IPS-18c (cell line): ENCODE results near the gene BCAS1.

Experiments used
- H3K4me3 ChIP-seq: 2 replicates; pipeline ENCODE4 v1.7.0; 2013; ENCODE audit warnings: low read depth, mild to moderate bottlenecking, low read length, moderate library complexity; ENCODE audit not compliant: insufficient read depth
- H3K9me3 ChIP-seq: one replicate; pipeline ENCODE4 v1.6.1; 2013; ENCODE audit warnings: mild to moderate bottlenecking, low read length, moderate library complexity; ENCODE audit not compliant: control insufficient read depth, insufficient read depth

The BCAS1 gene

GRCh38 chr20:53967527-53967926 lies 102.9 kb downstream of the BCAS1 start:
- Histone ChIP-seq H3K9me3 (no peaks in the 10 kb centered on the region), H3K4me3 (no peak overlapping the region)

GRCh38 chr20:53966774-53967398 lies 103.5 kb downstream of the BCAS1 start:
- Histone ChIP-seq H3K4me3 (no peak overlapping the region), H3K9me3 (no peaks in the 10 kb centered on the region)

- Histone ChIP-seq H3K9me3 (no peaks in the 10 kb centered on the region), H3K4me3 (no peak overlapping the region)
Measured at GRCh38 chr20:53964501-53965253, 105.7 kb downstream of the BCAS1 start.

GRCh38 chr20:53964067-53964466 lies 106.3 kb downstream of the BCAS1 start:
- Histone ChIP-seq H3K4me3 (no peak overlapping the region), H3K9me3 (no peaks in the 10 kb centered on the region)

- H3K9me3 ChIP-seq, result no peaks in the 10 kb centered on the region
- no peak overlapping the region for H3K4me3 ChIP-seq
Measured at GRCh38 chr20:53963635-53964034, 106.8 kb downstream of the BCAS1 start.

GRCh38 chr20:53962388-53962787 lies 108.0 kb downstream of the BCAS1 start:
- no peaks in the 10 kb centered on the region for H3K9me3 ChIP-seq

GRCh38 chr20:53961527-53961926 lies 108.9 kb downstream of the BCAS1 start:
- Histone ChIP-seq H3K4me3 (no peak overlapping the region), H3K9me3 (no peaks in the 10 kb centered on the region)

More at GRCh38 chr20:53962388-53962787, 108.0 kb downstream of the BCAS1 start:
- no peak overlapping the region for H3K4me3 ChIP-seq

GRCh38 chr20:53960579-53961272 lies 109.7 kb downstream of the BCAS1 start:
- Histone ChIP-seq H3K9me3 (no peaks in the 10 kb centered on the region), H3K4me3 (no peak overlapping the region)

- Histone ChIP-seq H3K4me3 (no peak overlapping the region), H3K9me3 (no peaks in the 10 kb centered on the region)
Measured at GRCh38 chr20:53959911-53960578, 110.3 kb downstream of the BCAS1 start.

GRCh38 chr20:53958260-53958659 lies 112.1 kb downstream of the BCAS1 start:
- H3K9me3 ChIP-seq, result no peaks in the 10 kb centered on the region

GRCh38 chr20:53957451-53958172 lies 112.8 kb downstream of the BCAS1 start:
- H3K9me3 ChIP-seq, result peaks cover 5% of the 10 kb centered on the region
- no peak overlapping the region for H3K4me3 ChIP-seq

More at GRCh38 chr20:53958260-53958659, 112.1 kb downstream of the BCAS1 start:
- H3K4me3 ChIP-seq, result no peak overlapping the region

- peaks cover 6% of the 10 kb centered on the region for H3K9me3 ChIP-seq
- H3K4me3 ChIP-seq, result no peak overlapping the region
Measured at GRCh38 chr20:53956013-53956715, 114.2 kb downstream of the BCAS1 start.

- Histone ChIP-seq H3K4me3 (no peak overlapping the region), H3K9me3 (peaks cover 6% of the 10 kb centered on the region)
Measured at GRCh38 chr20:53954723-53955658, 115.4 kb downstream of the BCAS1 start.

- Histone ChIP-seq H3K9me3 (peaks cover 6% of the 10 kb centered on the region), H3K4me3 (no peak overlapping the region)
Measured at GRCh38 chr20:53952528-53953096, 117.8 kb downstream of the BCAS1 start.

- Histone ChIP-seq H3K9me3 (peaks cover 6% of the 10 kb centered on the region), H3K4me3 (no peak overlapping the region)
Measured at GRCh38 chr20:53950578-53950977, 119.8 kb downstream of the BCAS1 start.
